HepG2 (cell line): ENCODE measurements around the gene DHX57. TPM values are rescaled to one million over a fixed set of nuclear protein-coding genes. Genes with fewer than 3 reads are reported as not detected.

Experiments used
- ATM ChIP-seq: fragments of 450-650 bp; IDR thresholded peaks from 2 replicates; pipeline ENCODE4 v1.7.1; 2017; ENCODE audit warnings: mild to moderate bottlenecking, borderline replicate concordance
- CENPT ChIP-seq: sonication (generic); formaldehyde crosslinking; IDR thresholded peaks from 2 replicates; pipeline ENCODE4 v1.8.0; 2022; ENCODE audit warnings: low read depth, mild to moderate bottlenecking, moderate library complexity, missing genetic modification reagents
- CSRNP2 ChIP-seq: sonication (generic); formaldehyde crosslinking; conservative IDR thresholded peaks from 2 replicates; pipeline ENCODE4 v1.8.0; 2022; ENCODE audit warnings: low read depth, missing genetic modification reagents
- FOXJ3 ChIP-seq: sonication (generic); formaldehyde crosslinking; IDR thresholded peaks from 2 replicates; pipeline ENCODE4 v1.4.0; 2020; ENCODE audit warnings: missing genetic modification reagents, mild to moderate bottlenecking, borderline replicate concordance
- MLLT10 ChIP-seq: sonication (generic); formaldehyde crosslinking; IDR thresholded peaks from 2 replicates; pipeline ENCODE4 v1.4.0; 2020; ENCODE audit warnings: missing genetic modification reagents
- MXD1 ChIP-seq: sonication (generic); formaldehyde crosslinking; IDR thresholded peaks from 2 replicates; pipeline ENCODE4 v1.4.0; 2020; ENCODE audit warnings: mild to moderate bottlenecking, missing genetic modification reagents
- NCOA5 ChIP-seq: sonication (generic); formaldehyde crosslinking; IDR thresholded peaks from 2 replicates; pipeline ENCODE4 v1.4.0; 2020; ENCODE audit warnings: missing genetic modification reagents
- NFIB ChIP-seq: sonication (generic); formaldehyde crosslinking; IDR thresholded peaks from 2 replicates; pipeline ENCODE4 v1.9.0; 2021; ENCODE audit warnings: missing genetic modification reagents, mild to moderate bottlenecking, borderline replicate concordance
- NONO ChIP-seq, 2 experiments: fragments of 450-650 bp in 1 of 2; sonication (generic) in 1 of 2; formaldehyde crosslinking in 1 of 2; IDR thresholded peaks in 1 of 2; conservative IDR thresholded peaks in 1 of 2; 2 replicates each; pipeline versions ENCODE4 v1.6.1 to v1.8.0; 2017 to 2022; ENCODE audit warnings: mild to moderate bottlenecking in 1 of 2, missing genetic modification reagents in 1 of 2, moderate library complexity in 1 of 2
- POLR2AphosphoS2 ChIP-seq: IDR thresholded peaks from 2 replicates; pipeline ENCODE4 v1.6.1; 2011; ENCODE audit warnings: low read depth, low read length, improper control_type of control experiment
- RBFOX2 ChIP-seq: fragments of 200-400 bp; formaldehyde crosslinking; IDR thresholded peaks from 2 replicates; pipeline ENCODE4 v1.6.1; 2017; ENCODE audit warnings: low read depth, mild to moderate bottlenecking, low read length
- RBM22 ChIP-seq: fragments of 200-400 bp; formaldehyde crosslinking; optimal IDR thresholded peaks from 2 replicates; pipeline ENCODE3; 2017; ENCODE audit warnings: mild to moderate bottlenecking, low read length, moderate library complexity
- SIX1 ChIP-seq: sonication (generic); formaldehyde crosslinking; IDR thresholded peaks from 2 replicates; pipeline ENCODE4 v1.4.0; 2020; ENCODE audit warnings: missing genetic modification reagents, borderline replicate concordance
- SYNCRIP ChIP-seq: fragments of 200-400 bp; formaldehyde crosslinking; IDR thresholded peaks from 2 replicates; pipeline ENCODE4 v1.6.1; 2018; ENCODE audit warnings: mild to moderate bottlenecking, low read depth, low read length; ENCODE audit not compliant: insufficient read depth
- TBP ChIP-seq: sonication (generic); formaldehyde crosslinking; IDR thresholded peaks from 2 replicates; pipeline ENCODE4 v1.5.0; 2020; ENCODE audit warnings: missing genetic modification reagents
- ZFP36L2 ChIP-seq: sonication (generic); formaldehyde crosslinking; IDR thresholded peaks from 2 replicates; pipeline ENCODE4 v1.4.0; 2020; ENCODE audit warnings: missing genetic modification reagents
- ZNF234 ChIP-seq: sonication (generic); formaldehyde crosslinking; conservative IDR thresholded peaks from 2 replicates; pipeline ENCODE4 v1.5.1; 2020; ENCODE audit warnings: mild to moderate bottlenecking, missing genetic modification reagents
- ZNF333 ChIP-seq: sonication (generic); formaldehyde crosslinking; IDR thresholded peaks from 2 replicates; pipeline ENCODE4 v1.4.0; 2020; ENCODE audit warnings: mild to moderate bottlenecking, missing genetic modification reagents, borderline replicate concordance
- ZNF44 ChIP-seq: sonication (generic); formaldehyde crosslinking; IDR thresholded peaks from 2 replicates; pipeline ENCODE4 v1.5.1; 2020; ENCODE audit warnings: mild to moderate bottlenecking, missing genetic modification reagents
- ZNF572 ChIP-seq: sonication (generic); formaldehyde crosslinking; IDR thresholded peaks from 2 replicates; pipeline ENCODE4 v1.5.1; 2020; ENCODE audit warnings: mild to moderate bottlenecking, missing genetic modification reagents
- ZNF709 ChIP-seq: sonication (generic); formaldehyde crosslinking; IDR thresholded peaks from 2 replicates; pipeline ENCODE4 v1.5.0; 2020; ENCODE audit warnings: mild to moderate bottlenecking, missing genetic modification reagents
- ZNF710 ChIP-seq: sonication (generic); formaldehyde crosslinking; IDR thresholded peaks from 2 replicates; pipeline ENCODE4 v1.5.0; 2020; ENCODE audit warnings: mild to moderate bottlenecking, missing genetic modification reagents, borderline replicate concordance
- ZNF720 ChIP-seq: sonication (generic); formaldehyde crosslinking; IDR thresholded peaks from 2 replicates; pipeline ENCODE4 v1.4.0; 2020; ENCODE audit warnings: missing genetic modification reagents
- ZNF777 ChIP-seq: sonication (generic); formaldehyde crosslinking; IDR thresholded peaks from 2 replicates; pipeline ENCODE4 v1.4.0; 2020; ENCODE audit warnings: missing genetic modification reagents
- ZUFSP ChIP-seq: sonication (generic); formaldehyde crosslinking; IDR thresholded peaks from 2 replicates; pipeline ENCODE4 v1.9.0; 2021; ENCODE audit warnings: missing genetic modification reagents, mild to moderate bottlenecking, borderline replicate concordance
- polyA plus RNA-seq, 8 experiments: library from polyadenylated mRNA; depleted of rRNA in 3 of 8; stranded (reverse) in 7 of 8; unstranded in 1 of 8; fragments of >200 nt; fragmentation: Illumina TruSeq in 4 of 8; extraction: Trizol in 4 of 8; gene quantifications; 2 replicates each; pipeline versions ENCODE4 v1.2.1 to v1.2.3, GENCODE V29; 2011 to 2016; ENCODE audit warnings: low read depth in 4 of 8, missing spikeins in 1 of 8, mixed read lengths in 1 of 8; ENCODE audit not compliant: insufficient read depth in 1 of 8
- total RNA-seq, 5 experiments: library from RNA; depleted of rRNA; stranded (reverse); fragments of >200 nt; fragmentation: Illumina TruSeq; extraction: Trizol; gene quantifications; 2 replicates each; pipeline ENCODE4 v1.2.3, GENCODE V29; 2016; ENCODE audit warnings: low read depth in 1 of 5

The DHX57 gene
- total and polyA plus RNA-seq, 2 of the 13 experiments (the other 11 are each of a cell fraction or from before 2014, with no cell fraction given) = 9.2 to 24.2 TPM

GRCh38 chr2:38750891-38751595, 124.7 kb downstream of the DHX57 start, which contains the start of gene SRSF7 (continued):
- TF ChIP-seq ZNF710 (CRISPR knock-in tag) = peak; percentile 94
- TF ChIP-seq ATM = no peak
- TF ChIP-seq ZNF333 (CRISPR knock-in tag) = 0 out of 2 replicates have a peak, but pooled peaks have one; percentile 84
- peak; percentile 89 for TF ChIP-seq MXD1 (CRISPR knock-in tag)
- TF ChIP-seq MLLT10 (CRISPR knock-in tag) = no peak
- peak; percentile 90 for TF ChIP-seq ZNF709 (CRISPR knock-in tag)
- TF ChIP-seq CENPT = peak; percentile 97
- no peak; the same call in 1 of the 2 replicates for TF ChIP-seq ZNF720
- no peak for TF ChIP-seq CSRNP2 (CRISPR knock-in tag)
- TF ChIP-seq NFIB (CRISPR knock-in tag) = no peak
- no peak for TF ChIP-seq TBP (CRISPR knock-in tag)
- peak; percentile 5 for TF ChIP-seq ZNF572 (CRISPR knock-in tag)
- no peak; the same call in 1 of the 2 replicates for TF ChIP-seq ZNF234 (CRISPR knock-in tag)
- peak; percentile 98 for TF ChIP-seq POLR2AphosphoS2
- TF ChIP-seq ZNF777 (CRISPR knock-in tag) = peak; percentile 69
- peak; percentile 97 for TF ChIP-seq RBFOX2
- TF ChIP-seq ZUFSP (CRISPR knock-in tag) = no peak
- peak; percentile 94 for TF ChIP-seq RBM22
- TF ChIP-seq ZFP36L2 (CRISPR knock-in tag) = no peak
- 0 out of 2 replicates have a peak, but pooled peaks have one; percentile 16 for TF ChIP-seq FOXJ3
- TF ChIP-seq NCOA5 (CRISPR knock-in tag) = no peak
- TF ChIP-seq ZNF44 (CRISPR knock-in tag) = peak; percentile 96
- TF ChIP-seq SYNCRIP = no peak
- no peak for TF ChIP-seq SIX1 (CRISPR knock-in tag)
- no peak for TF ChIP-seq NONO (IDR thresholded peaks at IDR 0.05)
- peak; percentile 99 for TF ChIP-seq NONO (CRISPR knock-in tag; conservative IDR thresholded peaks at IDR 0.05)
